KMS-11 (cell line): ENCODE results near the gene SLC7A8.

ENCODE experiments used
- H2AFZ ChIP-seq: fragments of 200-600 bp; sonication (generic); 2 replicates; pipeline ENCODE4 v1.6.1; 2016; ENCODE audit warnings: antibody characterized with exemption, mixed run types, low read depth
- H3K27ac ChIP-seq: fragments of 200-600 bp; sonication (generic); 2 replicates; pipeline ENCODE4 v1.6.1; 2016; ENCODE audit warnings: mild to moderate bottlenecking, mixed run types
- H3K27me3 ChIP-seq: fragments of 200-600 bp; sonication (generic); 2 replicates; pipeline ENCODE4 v1.6.1; 2017; ENCODE audit warnings: mild to moderate bottlenecking, low read depth, mixed run types, moderate library complexity; ENCODE audit not compliant: insufficient read depth
- H3K36me3 ChIP-seq: fragments of 200-600 bp; sonication (generic); 2 replicates; pipeline ENCODE4 v1.6.1; 2017; ENCODE audit warnings: mild to moderate bottlenecking, mixed run types; ENCODE audit not compliant: insufficient read depth
- H3K4me1 ChIP-seq: fragments of 200-600 bp; sonication (generic); 2 replicates; pipeline ENCODE4 v1.6.1; 2016; ENCODE audit warnings: mild to moderate bottlenecking, low read depth, mixed run types; ENCODE audit not compliant: poor library complexity, severe bottlenecking
- H3K4me2 ChIP-seq: fragments of 200-600 bp; sonication (generic); 2 replicates; pipeline ENCODE4 v1.7.0; 2016; ENCODE audit warnings: mild to moderate bottlenecking, mixed run types
- H3K4me3 ChIP-seq: fragments of 200-600 bp; sonication (generic); IDR thresholded peaks from 2 replicates; pipeline ENCODE4 v1.6.1; 2017; ENCODE audit warnings: low read depth, low read length, mixed read lengths; ENCODE audit not compliant: insufficient read depth
- H3K79me2 ChIP-seq: fragments of 200-600 bp; sonication (generic); 2 replicates; pipeline ENCODE4 v1.6.1; 2016; ENCODE audit warnings: low read depth, mixed run types; ENCODE audit not compliant: insufficient read depth
- H3K9ac ChIP-seq: fragments of 200-600 bp; sonication (generic); 2 replicates; pipeline ENCODE4 v1.6.1; 2016; ENCODE audit warnings: mild to moderate bottlenecking, mixed run types
- H4K20me1 ChIP-seq: fragments of 200-600 bp; sonication (generic); 2 replicates; pipeline ENCODE4 v1.6.1; 2016; ENCODE audit warnings: mild to moderate bottlenecking, mixed run types; ENCODE audit not compliant: insufficient read depth
- CTCF ChIP-seq: fragments of 200-600 bp; sonication (generic); conservative IDR thresholded peaks from 2 replicates; pipeline ENCODE4 v1.6.1; 2017; ENCODE audit warnings: low read depth, mild to moderate bottlenecking, antibody characterized with exemption, low read length, moderate library complexity, mixed read lengths

Gene SLC7A8

GRCh38 chr14:23145794-23146350 lies 37.6 kb downstream of the SLC7A8 start:
- Histone ChIP-seq H3K4me2 (no peak overlapping the region), H3K4me3 (no peak overlapping the region), H3K9ac (no peak overlapping the region), H3K36me3 (no peaks in the 10 kb centered on the region), H3K79me2 (no peaks in the 10 kb centered on the region), H3K27me3 (no peaks in the 10 kb centered on the region), H2AFZ (no peak overlapping the region), H4K20me1 (no peaks in the 10 kb centered on the region), H3K4me1 (no peaks in the 10 kb centered on the region), H3K27ac (no peak overlapping the region)
- TF ChIP-seq CTCF, result no peak

- Histone ChIP-seq H3K27ac (no peak overlapping the region), H2AFZ (no peak overlapping the region), H3K79me2 (no peaks in the 10 kb centered on the region), H3K4me1 (no peaks in the 10 kb centered on the region), H3K9ac (no peak overlapping the region), H4K20me1 (no peaks in the 10 kb centered on the region), H3K4me2 (no peak overlapping the region), H3K4me3 (no peak overlapping the region), H3K36me3 (no peaks in the 10 kb centered on the region), H3K27me3 (no peaks in the 10 kb centered on the region)
- TF ChIP-seq CTCF, result no peak
These were observed 39.5 kb downstream of the SLC7A8 start for GRCh38 chr14:23143911-23144310.

GRCh38 chr14:23142826-23143225 lies 40.6 kb downstream of the SLC7A8 start:
- Histone ChIP-seq H3K4me1 (no peaks in the 10 kb centered on the region), H3K27ac (no peak overlapping the region), H3K79me2 (no peaks in the 10 kb centered on the region), H4K20me1 (no peaks in the 10 kb centered on the region), H3K4me2 (no peak overlapping the region), H3K36me3 (no peaks in the 10 kb centered on the region), H3K4me3 (no peak overlapping the region), H3K27me3 (no peaks in the 10 kb centered on the region), H2AFZ (no peak overlapping the region), H3K9ac (no peak overlapping the region)
- TF ChIP-seq CTCF, result no peak

- Histone ChIP-seq H4K20me1 (no peaks in the 10 kb centered on the region), H3K4me3 (no peak overlapping the region), H3K4me1 (no peaks in the 10 kb centered on the region), H3K4me2 (no peak overlapping the region), H3K79me2 (no peaks in the 10 kb centered on the region), H3K27me3 (no peaks in the 10 kb centered on the region), H3K36me3 (no peaks in the 10 kb centered on the region), H2AFZ (no peak overlapping the region), H3K9ac (no peak overlapping the region), H3K27ac (no peak overlapping the region)
- TF ChIP-seq CTCF, result no peak
These were observed 41.6 kb downstream of the SLC7A8 start for GRCh38 chr14:23141706-23142444.
